Ovary (tissue), 9 donors: ENCODE measurements around the gene CSNK1G1. TPM values are rescaled to one million over a fixed set of nuclear protein-coding genes. Genes with fewer than 3 reads are reported as not detected.

Source experiments
- DNase-seq, 5 donors: peaks; one replicate each; pipeline ENCODE4 v3.0.0-alpha.2; 2019 to 2020
- H3K27ac ChIP-seq, 2 donors: fragments of 200-600 bp; one replicate each; pipeline versions ENCODE4 v1.5.1 to v1.8.0; 2019 to 2022
- H3K27me3 ChIP-seq: fragments of 200-600 bp; one replicate; pipeline ENCODE4 v1.8.0; 2022
- H3K36me3 ChIP-seq: fragments of 200-600 bp; sonication (generic); one replicate; pipeline ENCODE4 v1.5.1; 2019
- H3K4me1 ChIP-seq: one replicate; pipeline ENCODE4 v1.8.1; 2013; ENCODE audit warnings: mild to moderate bottlenecking, moderate library complexity; ENCODE audit not compliant: insufficient read depth
- H3K4me3 ChIP-seq: fragments of 200-600 bp; sonication (generic); one replicate; pipeline ENCODE4 v1.5.1; 2017
- H3K9me3 ChIP-seq, 2 donors: fragments of 200-600 bp in 1 of 2; sonication (generic) in 1 of 2; one replicate each; pipeline versions ENCODE4 v1.5.1 to v1.8.1; 2013 to 2019; ENCODE audit warnings: mild to moderate bottlenecking in 1 of 2, moderate library complexity in 1 of 2
- CTCF ChIP-seq, 3 donors: fragments of 450-650 bp in 2 of 3; fragments of 200-600 bp in 1 of 3; IDR thresholded peaks; one replicate each; pipeline versions ENCODE4 v1.5.1 to v1.8.0; 2016 to 2022; ENCODE audit warnings: antibody characterized with exemption in 3 of 3, mild to moderate bottlenecking in 1 of 3
- EP300 ChIP-seq: sonication (generic); formaldehyde crosslinking; IDR thresholded peaks from one replicate; pipeline ENCODE4 v1.6.1; 2017; ENCODE audit warnings: antibody characterized with exemption
- POLR2A ChIP-seq: fragments of 450-650 bp; IDR thresholded peaks from one replicate; pipeline ENCODE4 v1.6.1; 2017; ENCODE audit warnings: antibody characterized with exemption, mild to moderate bottlenecking, moderate library complexity
- WGBS, 3 donors: extraction: QIAGEN DNeasy Blood & Tissue Kit in 1 of 3; methylation state at CpG; one replicate each; pipeline versions ENCODE4 v1.1.5 to v1.1.7; 2013 to 2017; 5-methylcytosine and 5-hydroxymethylcytosine counted together
- intact Hi-C, 4 donors: fragments of 100-400 bp; cut with DNase I; formaldehyde crosslinking; loops; one replicate each; pipeline versions ENCODE4 v1.11.0 to v1.15.1; 2022 to 2023
- polyA plus RNA-seq, 2 donors: library from polyadenylated mRNA; stranded (reverse); fragments of 200-250 nt in 1 of 2; fragments of 350-450 nt in 1 of 2; fragmentation: Illumina TruSeq in 1 of 2; extraction: RNeasy Lipid Tissue Mini Kit (QIAGEN cat#74804) in 1 of 2; gene quantifications; one replicate each; pipeline ENCODE4 v1.2.3, GENCODE V29; 2013 to 2014
- total RNA-seq, 7 donors: library from RNA; depleted of rRNA in 2 of 7; stranded (reverse); fragments of >200 nt in 2 of 7; fragmentation: NEBNext Ultra II Directional in 3 of 7; extraction: Animal tissue kit (Norgen Biotek cat#: 25700) in 3 of 7; gene quantifications; one replicate each; pipeline versions ENCODE4 v1.1.0 to v1.2.4, GENCODE V29; 2016 to 2023
- donor health status: DM: no; HTN: no; CAD: no; lungs with moderate emphysema.
- donor health status: DM: no; HTN: no; CAD: no.
- donor health status: Bipolar disorder and iron deficiency.
- donor health status: DM: yes; HTN: yes; CAD: no.
- donor health status: DM: no; HTN: no; CAD: no.
- donor health status: DM: yes; HTN: yes; CAD: no.

Gene CSNK1G1
- total and polyA plus RNA-seq, 9 donors = 2.9 to 23.9 (median 14.2) TPM

- TF ChIP-seq EP300 (no peak), POLR2A (no peak), CTCF (IDR thresholded peaks at IDR 0.05) (no peak)
- H3K4me1 ChIP-seq = no peaks in the 10 kb centered on the region
- no peak overlapping the region for H3K4me3 ChIP-seq
- 44 to 69% (median 55%) methylated on average over 4 of the region's 4 CpGs for WGBS, 3 donors
- H3K9me3 ChIP-seq = no peaks in the 10 kb centered on the region
- intact Hi-C loops = no loop called here
- no peaks in the 10 kb centered on the region for H3K27me3 ChIP-seq
- no peak for DNase-seq
- H3K36me3 ChIP-seq = no peaks in the 10 kb centered on the region
- no peak overlapping the region for H3K27ac ChIP-seq
These were observed 173.1 kb downstream of the CSNK1G1 start for GRCh38 chr15:64182859-64183370.

GRCh38 chr15:64180235-64180824, 175.6 kb downstream of the CSNK1G1 start:
- no peak overlapping the region for H3K27ac ChIP-seq
- no peaks in the 10 kb centered on the region for H3K9me3 ChIP-seq
- TF ChIP-seq EP300 = no peak
- TF ChIP-seq POLR2A = no peak
- no peak for TF ChIP-seq CTCF (IDR thresholded peaks at IDR 0.05)
- no peak overlapping the region for H3K4me3 ChIP-seq
- no peaks in the 10 kb centered on the region for H3K36me3 ChIP-seq
- no peak for DNase-seq
- intact Hi-C loops = no loop called here
- 77 to 78% (median 77%) methylated on average over 8 of the region's 8 CpGs for WGBS, 3 donors
- H3K4me1 ChIP-seq = no peaks in the 10 kb centered on the region
- no peaks in the 10 kb centered on the region for H3K27me3 ChIP-seq

GRCh38 chr15:64166102-64166890, 189.7 kb downstream of the CSNK1G1 start:
- Histone ChIP-seq H3K27me3 (no peaks in the 10 kb centered on the region), H3K4me1 (peaks cover 7% of the 10 kb centered on the region), H3K9me3 (no peaks in the 10 kb centered on the region), H3K36me3 (no peaks in the 10 kb centered on the region), H3K27ac (no peak overlapping the region), H3K4me3 (no peak overlapping the region)
- intact Hi-C loops = no loop called here
- TF ChIP-seq CTCF (IDR thresholded peaks at IDR 0.05) (no peak), EP300 (no peak)
- WGBS, 3 donors = 80 to 86% (median 81%) methylated on average over 5 of the region's 5 CpGs
- peak in 1 of 5 donors; percentile 7 for DNase-seq

- intact Hi-C loops = no loop called here
- no peak for DNase-seq
- Histone ChIP-seq H3K9me3 (no peaks in the 10 kb centered on the region), H3K4me1 (peaks cover 9% of the 10 kb centered on the region), H3K4me3 (no peak overlapping the region), H3K27me3 (no peaks in the 10 kb centered on the region), H3K27ac (no peak overlapping the region), H3K36me3 (no peaks in the 10 kb centered on the region)
- 80 to 84% (median 81%) methylated on average over 4 of the region's 4 CpGs for WGBS, 3 donors
- TF ChIP-seq POLR2A (no peak), EP300 (no peak), CTCF (IDR thresholded peaks at IDR 0.05) (no peak)
These were observed 191.5 kb downstream of the CSNK1G1 start for GRCh38 chr15:64164436-64164835.
